ENCODE data around the gene EDDM13.

- TF ChIP-seq NRF1 (IDR thresholded peaks at IDR 0.05; ENCODE audit: low read depth, low read length) (no peak), POLR2A (IDR thresholded peaks at IDR 0.05; ENCODE audit: control extremely low read depth in 1 of 2, low read depth in 2 of 2, low read length in 2 of 2) (no peak), BRCA1 (IDR thresholded peaks at IDR 0.05; ENCODE audit: low read depth, low read length) (no peak), EGR1 (IDR thresholded peaks at IDR 0.05; ENCODE audit: borderline replicate concordance, low read depth, low read length) (no peak), FOSL1 (IDR thresholded peaks at IDR 0.05; ENCODE audit: insufficient read depth, low read depth, low read length) (no peak), CTCF (IDR thresholded peaks at IDR 0.05; ENCODE audit: control extremely low read depth in 1 of 3, insufficient read depth in 1 of 3, low read depth in 1 of 3, low read length in 3 of 3) (no peak), CHD2 (IDR thresholded peaks at IDR 0.05; ENCODE audit: low read length) (no peak), SP4 (IDR thresholded peaks at IDR 0.05; ENCODE audit: low read length) (no peak), CHD1 (IDR thresholded peaks at IDR 0.05; ENCODE audit: low read depth, low read length) (no peak), RNF2 (IDR thresholded peaks at IDR 0.05; ENCODE audit: borderline replicate concordance, low read depth, low read length, missing control alignments, poor library complexity, severe bottlenecking) (no peak), SRF (IDR thresholded peaks at IDR 0.05; ENCODE audit: low read depth, low read length) (no peak), BACH1 (IDR thresholded peaks at IDR 0.05; ENCODE audit: low read length) (no peak), KDM5A (IDR thresholded peaks at IDR 0.05; ENCODE audit: low read length) (no peak)
These were observed 39.8 kb downstream of the EDDM13 start for GRCh38 chr19:56312342-56312741.
